KMS-11 (cell line): ENCODE data around the gene THAP2.

Experiments
- H2AFZ ChIP-seq: fragments of 200-600 bp; sonication (generic); 2 replicates; pipeline ENCODE4 v1.6.1; 2016; ENCODE audit warnings: antibody characterized with exemption, mixed run types, low read depth
- H3K27ac ChIP-seq: fragments of 200-600 bp; sonication (generic); 2 replicates; pipeline ENCODE4 v1.6.1; 2016; ENCODE audit warnings: mild to moderate bottlenecking, mixed run types
- H3K27me3 ChIP-seq: fragments of 200-600 bp; sonication (generic); 2 replicates; pipeline ENCODE4 v1.6.1; 2017; ENCODE audit warnings: mild to moderate bottlenecking, low read depth, mixed run types, moderate library complexity; ENCODE audit not compliant: insufficient read depth
- H3K36me3 ChIP-seq: fragments of 200-600 bp; sonication (generic); 2 replicates; pipeline ENCODE4 v1.6.1; 2017; ENCODE audit warnings: mild to moderate bottlenecking, mixed run types; ENCODE audit not compliant: insufficient read depth
- H3K4me1 ChIP-seq: fragments of 200-600 bp; sonication (generic); 2 replicates; pipeline ENCODE4 v1.6.1; 2016; ENCODE audit warnings: mild to moderate bottlenecking, low read depth, mixed run types; ENCODE audit not compliant: poor library complexity, severe bottlenecking
- H3K4me2 ChIP-seq: fragments of 200-600 bp; sonication (generic); 2 replicates; pipeline ENCODE4 v1.7.0; 2016; ENCODE audit warnings: mild to moderate bottlenecking, mixed run types
- H3K4me3 ChIP-seq: fragments of 200-600 bp; sonication (generic); IDR thresholded peaks from 2 replicates; pipeline ENCODE4 v1.6.1; 2017; ENCODE audit warnings: low read depth, low read length, mixed read lengths; ENCODE audit not compliant: insufficient read depth
- H3K79me2 ChIP-seq: fragments of 200-600 bp; sonication (generic); 2 replicates; pipeline ENCODE4 v1.6.1; 2016; ENCODE audit warnings: low read depth, mixed run types; ENCODE audit not compliant: insufficient read depth
- H3K9ac ChIP-seq: fragments of 200-600 bp; sonication (generic); 2 replicates; pipeline ENCODE4 v1.6.1; 2016; ENCODE audit warnings: mild to moderate bottlenecking, mixed run types
- H4K20me1 ChIP-seq: fragments of 200-600 bp; sonication (generic); 2 replicates; pipeline ENCODE4 v1.6.1; 2016; ENCODE audit warnings: mild to moderate bottlenecking, mixed run types; ENCODE audit not compliant: insufficient read depth
- TF ChIP-seq, protein P1 (sequence below): fragments of 200-600 bp; sonication (generic); conservative IDR thresholded peaks from 2 replicates; pipeline ENCODE4 v1.6.1; 2017; ENCODE audit warnings: low read depth, mild to moderate bottlenecking, antibody characterized with exemption, low read length, moderate library complexity, mixed read lengths

Gene THAP2

DNA sequence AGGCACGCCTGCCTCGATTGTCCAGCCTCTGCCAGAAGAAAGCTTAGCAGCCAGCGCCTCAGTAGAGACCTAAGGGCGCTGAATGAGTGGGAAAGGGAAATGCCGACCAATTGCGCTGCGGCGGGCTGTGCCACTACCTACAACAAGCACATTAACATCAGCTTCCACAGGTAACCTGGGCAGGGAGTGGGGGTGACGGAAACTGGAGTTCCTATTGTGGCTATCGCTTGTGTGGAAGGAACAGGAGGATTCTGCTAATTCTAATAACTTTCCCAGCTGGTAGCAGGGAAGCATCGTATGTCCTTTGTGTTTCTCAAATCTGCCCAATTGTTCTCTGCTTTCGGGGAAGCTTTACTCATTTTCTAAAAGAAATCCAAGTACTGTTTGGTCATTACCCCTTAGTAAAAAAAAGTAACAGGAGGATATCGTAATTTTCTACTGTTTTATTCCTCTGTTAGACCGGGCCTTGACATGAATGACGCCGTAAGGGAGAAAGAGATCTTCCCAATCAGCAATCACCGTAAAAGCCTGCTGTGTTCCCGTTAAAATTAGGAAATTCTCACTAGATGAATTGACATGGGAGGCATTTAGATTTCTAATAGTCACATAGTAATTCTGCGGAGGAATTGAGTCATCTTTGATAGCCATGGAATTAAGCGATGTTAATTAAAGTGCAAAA lies 449 bp downstream of the THAP2 start:
- Histone ChIP-seq H3K36me3 (peaks cover 2% of the 10 kb centered on the region; the same call in 1 of the 2 replicates), H3K4me1 (peaks cover 29% of the 10 kb centered on the region), H3K4me3 (peak overlapping the region; percentile 49), H3K9ac (peak overlapping the region; percentile 85), H2AFZ (peak overlapping the region; percentile 77), H3K27ac (peak overlapping the region; percentile 87), H3K4me2 (peak overlapping the region; percentile 97), H4K20me1 (peaks cover 12% of the 10 kb centered on the region; the same call in 1 of the 2 replicates), H3K27me3 (no peaks in the 10 kb centered on the region), H3K79me2 (peaks cover 63% of the 10 kb centered on the region)
- TF ChIP-seq, protein P1, sequence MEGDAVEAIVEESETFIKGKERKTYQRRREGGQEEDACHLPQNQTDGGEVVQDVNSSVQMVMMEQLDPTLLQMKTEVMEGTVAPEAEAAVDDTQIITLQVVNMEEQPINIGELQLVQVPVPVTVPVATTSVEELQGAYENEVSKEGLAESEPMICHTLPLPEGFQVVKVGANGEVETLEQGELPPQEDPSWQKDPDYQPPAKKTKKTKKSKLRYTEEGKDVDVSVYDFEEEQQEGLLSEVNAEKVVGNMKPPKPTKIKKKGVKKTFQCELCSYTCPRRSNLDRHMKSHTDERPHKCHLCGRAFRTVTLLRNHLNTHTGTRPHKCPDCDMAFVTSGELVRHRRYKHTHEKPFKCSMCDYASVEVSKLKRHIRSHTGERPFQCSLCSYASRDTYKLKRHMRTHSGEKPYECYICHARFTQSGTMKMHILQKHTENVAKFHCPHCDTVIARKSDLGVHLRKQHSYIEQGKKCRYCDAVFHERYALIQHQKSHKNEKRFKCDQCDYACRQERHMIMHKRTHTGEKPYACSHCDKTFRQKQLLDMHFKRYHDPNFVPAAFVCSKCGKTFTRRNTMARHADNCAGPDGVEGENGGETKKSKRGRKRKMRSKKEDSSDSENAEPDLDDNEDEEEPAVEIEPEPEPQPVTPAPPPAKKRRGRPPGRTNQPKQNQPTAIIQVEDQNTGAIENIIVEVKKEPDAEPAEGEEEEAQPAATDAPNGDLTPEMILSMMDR: no peak

DNA sequence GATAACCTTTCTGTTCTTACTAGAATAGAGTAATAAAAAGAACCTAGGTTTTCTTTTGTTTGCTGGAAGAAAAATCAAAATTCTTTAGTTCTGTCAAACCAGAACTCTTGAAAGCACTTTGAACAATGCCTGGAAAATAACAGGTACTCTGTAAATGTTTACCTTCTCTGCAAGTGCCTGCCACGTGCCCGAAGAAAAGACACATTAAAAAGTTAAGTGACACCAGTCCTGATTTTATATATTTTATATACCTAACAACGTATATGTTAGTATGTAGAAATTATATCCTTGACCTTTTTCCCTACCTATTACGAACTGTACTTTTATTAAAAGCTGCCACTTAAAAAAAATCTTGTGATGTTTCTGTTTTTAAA lies 976 bp downstream of the THAP2 start:
- H3K27ac ChIP-seq: peak overlapping the region; percentile 87
- no peak overlapping the region for H3K4me3 ChIP-seq
- H3K36me3 ChIP-seq: no peaks in the 10 kb centered on the region
- H2AFZ ChIP-seq: peak overlapping the region; percentile 77
- H3K9ac ChIP-seq: peak overlapping the region; percentile 85
- H4K20me1 ChIP-seq: peaks cover 12% of the 10 kb centered on the region; the same call in 1 of the 2 replicates
- TF ChIP-seq, protein P1: no peak
- H3K27me3 ChIP-seq: no peaks in the 10 kb centered on the region
- peak overlapping the region; percentile 97 for H3K4me2 ChIP-seq
- H3K4me1 ChIP-seq: peaks cover 29% of the 10 kb centered on the region
- peaks cover 58% of the 10 kb centered on the region for H3K79me2 ChIP-seq

- H3K4me1 ChIP-seq: peaks cover 21% of the 10 kb centered on the region
- H3K4me2 ChIP-seq: peak overlapping the region; percentile 97
- no peak overlapping the region for H3K9ac ChIP-seq
- no peak overlapping the region; the same call in 1 of the 2 replicates for H3K27ac ChIP-seq
- TF ChIP-seq, protein P1: no peak
- peaks cover 12% of the 10 kb centered on the region; the same call in 1 of the 2 replicates for H4K20me1 ChIP-seq
- no peak overlapping the region for H2AFZ ChIP-seq
- no peaks in the 10 kb centered on the region for H3K27me3 ChIP-seq
- H3K4me3 ChIP-seq: no peak overlapping the region
- no peaks in the 10 kb centered on the region for H3K36me3 ChIP-seq
- H3K79me2 ChIP-seq: peaks cover 49% of the 10 kb centered on the region
Observed at GRCh38 chr12:71666259-71666658, 2.2 kb downstream of the THAP2 start.

DNA sequence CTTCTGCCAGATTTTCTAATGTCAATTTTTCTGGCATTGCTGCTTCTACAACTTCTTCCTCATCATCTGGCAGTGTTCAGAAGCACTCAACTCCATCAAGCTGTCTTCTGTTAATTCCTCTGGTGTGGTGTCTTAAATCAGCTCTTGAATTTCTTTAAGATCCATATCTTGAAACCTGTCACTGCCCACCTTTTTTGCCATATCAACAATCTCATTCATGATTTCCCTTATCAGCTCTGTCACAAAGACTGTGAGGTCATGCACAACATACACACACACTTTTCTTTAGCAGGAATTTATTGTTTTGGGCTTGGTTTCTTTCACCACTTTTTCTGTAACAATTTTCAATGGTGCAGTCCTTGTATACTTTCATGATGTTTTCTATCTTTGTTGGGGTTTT lies 7.2 kb downstream of the THAP2 start:
- Histone ChIP-seq H3K9ac (no peak overlapping the region), H4K20me1 (no peaks in the 10 kb centered on the region), H3K4me2 (no peak overlapping the region), H3K27ac (no peak overlapping the region), H3K79me2 (peaks cover 9% of the 10 kb centered on the region; the same call in 1 of the 2 replicates), H3K36me3 (no peaks in the 10 kb centered on the region), H3K4me3 (no peak overlapping the region), H2AFZ (no peak overlapping the region), H3K27me3 (no peaks in the 10 kb centered on the region), H3K4me1 (peaks cover 2% of the 10 kb centered on the region)
- TF ChIP-seq, protein P1: no peak
